K562 (cell line): ENCODE results near the gene EMD. TPM values are rescaled to one million over a fixed set of nuclear protein-coding genes. Genes with fewer than 3 reads are reported as not detected.

Experiments
- CHCHD3 ChIP-seq: fragments of 250-450 bp; sonication (Bioruptor Pico); IDR thresholded peaks from 2 replicates; pipeline ENCODE4 v2.1.2; 2022; ENCODE audit warnings: mild to moderate bottlenecking
- EP400 ChIP-seq: fragments of 450-650 bp; IDR thresholded peaks from 2 replicates; pipeline ENCODE4 v1.6.1; 2017; ENCODE audit warnings: antibody characterized with exemption, mild to moderate bottlenecking, moderate library complexity
- JUND ChIP-seq, 2 experiments: IDR thresholded peaks; 2 replicates in 1 of 2; 3 replicates in 1 of 2; pipeline ENCODE4 v1.6.1; 2011; ENCODE audit warnings: borderline replicate concordance in 2 of 2, low read depth in 2 of 2, low read length in 2 of 2, improper control_type of control experiment in 1 of 2, missing biosample characterization in 1 of 2, missing genetic modification characterization in 1 of 2, missing genetic modification reagents in 1 of 2
- LCOR ChIP-seq: sonication (generic); formaldehyde crosslinking; IDR thresholded peaks from 2 replicates; pipeline ENCODE4 v1.8.0; 2022; ENCODE audit warnings: mild to moderate bottlenecking, missing genetic modification reagents
- MXI1 ChIP-seq: IDR thresholded peaks from 2 replicates; pipeline ENCODE4 v1.6.1; 2011; ENCODE audit warnings: low read depth, mild to moderate bottlenecking, improper control_type of control experiment, low read length
- PHB ChIP-seq: fragments of 250-450 bp; sonication (Bioruptor Pico); IDR thresholded peaks from 2 replicates; pipeline ENCODE4 v1.5.0; 2021
- PHF20 ChIP-seq: fragments of 450-650 bp; IDR thresholded peaks from 2 replicates; pipeline ENCODE4 v1.6.1; 2018; ENCODE audit not compliant: partially characterized antibody
- TEAD1 ChIP-seq, 2 experiments: fragments of 450-650 bp in 1 of 2; sonication (generic) in 1 of 2; formaldehyde crosslinking; IDR thresholded peaks; 2 replicates each; pipeline versions ENCODE4 v1.4.0 to v1.8.0; 2020 to 2022; ENCODE audit warnings: mild to moderate bottlenecking in 2 of 2, missing genetic modification reagents in 1 of 2
- ZBTB40 ChIP-seq, 2 experiments: fragments of 450-650 bp in 1 of 2; sonication (generic) in 1 of 2; formaldehyde crosslinking in 1 of 2; IDR thresholded peaks; 2 replicates each; pipeline versions ENCODE4 v1.7.1 to v1.9.0; 2016 to 2022; ENCODE audit warnings: inconsistent platforms in 1 of 2, mild to moderate bottlenecking in 1 of 2, missing genetic modification reagents in 1 of 2
- ZBTB9 ChIP-seq: fragments of 450-650 bp; formaldehyde crosslinking; IDR thresholded peaks from 2 replicates; pipeline ENCODE4 v1.4.0; 2020; ENCODE audit warnings: mild to moderate bottlenecking, moderate library complexity
- ZHX1 ChIP-seq: fragments of 150-350 bp; conservative IDR thresholded peaks from 2 replicates; pipeline ENCODE4 v1.6.1; 2014; ENCODE audit warnings: low read length
- ZNF507 ChIP-seq: conservative IDR thresholded peaks from 2 replicates; pipeline ENCODE4 v1.6.1; 2017; ENCODE audit warnings: missing genetic modification characterization, missing compliant biosample characterization
- ZSCAN29 ChIP-seq: fragments of 450-650 bp; IDR thresholded peaks from 2 replicates; pipeline ENCODE4 v1.6.1; 2017
- polyA plus RNA-seq, 8 experiments: library from polyadenylated mRNA; depleted of rRNA in 4 of 8; stranded (reverse) in 5 of 8; unstranded in 3 of 8; fragments of >200 nt; fragmentation: Nextera tagmentation in 2 of 8; fragmentation: Illumina TruSeq in 1 of 8; extraction: Ambion mirVana in 2 of 8; extraction: Trizol in 1 of 8; gene quantifications; 2 replicates each; pipeline versions ENCODE4 v1.2.1 to v1.2.3, GENCODE V29; 2011 to 2014; ENCODE audit warnings: inconsistent platforms in 1 of 8, missing spikeins in 1 of 8
- total RNA-seq, 7 experiments: library from RNA; depleted of rRNA in 6 of 7; stranded (reverse); fragments of >200 nt in 6 of 7; fragmentation: Illumina TruSeq in 2 of 7; extraction: Trizol in 2 of 7; gene quantifications; 2 replicates each; pipeline versions ENCODE4 v1.2.1 to v1.2.3, GENCODE V29; 2011 to 2021; ENCODE audit warnings: low replicate concordance in 1 of 7

Gene EMD
- total and polyA plus RNA-seq, 9 of the 15 experiments (the other 6 are each of a cell fraction or from before 2014, with no cell fraction given) = 2.3 to 206 (median 61.9) TPM

- TF ChIP-seq JUND (IDR thresholded peaks at IDR 0.05; ENCODE audit: borderline replicate concordance, low read depth, low read length) (peak; percentile 34; the same call in 1 of the 2 replicates), JUND (tag; IDR thresholded peaks at IDR 0.05; ENCODE audit: borderline replicate concordance, low read depth, low read length) (no peak; the same call in 2 of the 3 replicates), LCOR (CRISPR knock-in tag) (peak; percentile 83; the same call in 1 of the 2 replicates), TEAD1 (CRISPR knock-in tag; IDR thresholded peaks at IDR 0.05) (peak; percentile 93 to 96), EP400 (peak; percentile 46; the same call in 1 of the 2 replicates), ZHX1 (no peak), MXI1 (0 out of 2 replicates have a peak, but pooled peaks have one; percentile 27), ZBTB40 (IDR thresholded peaks at IDR 0.05) (no peak), ZBTB40 (CRISPR knock-in tag; IDR thresholded peaks at IDR 0.05) (no peak; the same call in 1 of the 2 replicates), ZNF507 (tag) (no peak), ZBTB9 (CRISPR knock-in tag) (0 out of 2 replicates have a peak, but pooled peaks have one; percentile 38), ZSCAN29 (no peak), PHF20 (peak; percentile 45), CHCHD3 (peak; percentile 86), PHB (0 out of 2 replicates have a peak, but pooled peaks have one; percentile 49)
Measured at GRCh38 chrX:154371017-154371788, 7.9 kb upstream of the EMD start (continued).
